SKM-1 (cell line): ENCODE results near the gene NR1I2.

Experiments
- DNase-seq: peaks from one replicate; lab custom pipeline; 2025; ENCODE audit not compliant: unreplicated experiment; lab: John Stamatoyannopoulos, UW

The NR1I2 gene

GRCh38 chr3:119781330-119782198 lies at the start of gene NR1I2:
Gene NR1I2, plus strand, starts transcription at chr3:119782101.
- no peak for DNase-seq

- DNase-seq: no peak
Measured at GRCh38 chr3:119733812-119734211, 48.1 kb upstream of the NR1I2 start.

DNA sequence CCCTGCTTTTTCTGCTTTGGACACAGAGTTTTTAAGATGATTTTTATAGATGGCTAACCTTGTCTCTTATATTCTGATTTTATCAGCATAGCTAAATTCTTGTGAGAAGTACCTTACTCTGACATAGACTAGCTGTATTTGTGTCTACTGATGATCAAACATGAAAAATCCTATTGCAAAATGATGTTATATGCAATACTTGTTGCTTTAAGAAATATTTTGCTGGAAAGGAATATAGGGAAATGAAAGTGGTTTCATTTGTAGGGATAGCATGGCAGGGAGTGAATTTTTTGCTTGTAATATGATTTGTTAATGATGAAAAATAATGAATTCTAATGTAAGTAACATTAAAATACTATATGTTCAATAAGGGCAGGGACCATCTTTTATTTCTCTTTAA lies 43.2 kb upstream of the NR1I2 start:
- DNase-seq: no peak

- no peak for DNase-seq
Measured at GRCh38 chr3:119741657-119742590, 40.0 kb upstream of the NR1I2 start.

DNA sequence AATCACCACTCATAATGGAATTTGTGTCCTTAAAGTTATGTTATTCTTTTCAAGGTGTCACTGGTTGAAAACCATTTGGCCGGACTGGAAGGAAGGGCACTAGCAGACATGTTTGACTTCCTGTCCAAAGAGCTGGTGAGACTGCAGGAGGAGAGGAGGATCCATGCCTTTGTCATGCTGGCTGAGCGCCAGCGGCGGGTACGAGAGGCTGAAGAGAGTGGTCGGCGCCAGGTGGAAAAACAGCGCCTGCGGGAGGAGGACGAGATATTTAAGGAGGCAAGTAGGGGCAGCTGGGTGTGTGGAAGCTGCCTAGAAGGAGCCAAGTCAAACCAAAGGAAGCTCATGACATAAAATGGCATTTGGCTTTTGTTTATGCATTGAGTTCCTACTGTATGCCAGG lies 38.0 kb upstream of the NR1I2 start:
- DNase-seq: no peak

DNA sequence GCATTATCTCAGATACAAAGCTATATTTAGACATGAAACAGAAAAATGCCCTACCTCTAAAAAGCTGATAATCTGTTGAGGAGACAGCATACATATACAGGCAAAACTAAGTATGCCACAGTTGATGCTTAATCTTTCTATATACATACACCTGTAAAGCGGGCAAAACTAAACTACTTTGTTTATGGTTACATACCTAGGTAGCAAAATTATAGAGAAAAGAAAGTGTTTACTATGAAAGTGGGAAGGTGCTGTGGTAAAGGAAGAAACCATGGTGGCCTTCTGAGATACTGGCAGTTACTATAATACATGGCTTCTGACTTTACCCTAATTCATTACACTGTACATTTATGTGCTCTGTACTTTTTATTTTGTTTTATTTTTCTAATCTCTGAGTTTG lies 36.0 kb upstream of the NR1I2 start:
- DNase-seq: no peak

- DNase-seq: no peak
Measured at GRCh38 chr3:119746423-119746822, 35.5 kb upstream of the NR1I2 start.

DNA sequence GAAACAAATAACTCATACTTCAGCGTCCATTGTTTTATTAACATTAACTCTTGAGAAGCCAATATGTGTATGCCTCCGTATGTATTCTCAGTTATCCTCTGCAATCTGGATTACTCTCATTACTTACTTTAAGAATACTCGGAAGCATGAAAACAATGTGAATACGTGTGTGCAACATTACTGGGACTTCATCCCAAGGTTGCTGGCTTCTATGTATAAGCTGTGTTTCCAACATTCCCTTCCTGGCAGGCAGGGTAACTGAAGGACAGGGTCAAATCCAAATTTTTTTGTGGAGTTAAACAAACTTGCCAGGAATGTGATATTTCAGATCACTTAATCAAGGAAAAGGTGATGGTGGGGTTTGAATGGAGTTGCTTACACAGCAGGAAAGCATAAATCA lies 34.5 kb upstream of the NR1I2 start:
- DNase-seq: no peak

DNA sequence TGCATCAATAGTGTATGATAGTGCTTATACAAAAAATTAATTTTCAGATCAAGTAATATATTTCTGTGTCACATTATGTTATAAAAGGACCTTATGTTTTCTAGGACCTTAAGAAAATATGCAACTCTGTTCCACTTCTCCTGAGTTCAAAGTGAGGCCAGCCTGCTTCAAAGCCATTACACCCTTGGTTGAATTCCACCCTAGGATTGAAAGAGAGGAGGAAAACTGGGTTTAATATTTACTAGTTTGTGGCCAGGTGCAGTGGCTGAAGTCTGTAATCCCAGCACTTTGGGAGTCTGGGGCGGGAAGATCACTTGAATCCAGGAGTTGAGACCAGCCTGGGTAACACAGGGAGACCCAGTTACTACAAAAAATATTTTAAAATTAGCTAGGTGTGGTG lies 32.9 kb upstream of the NR1I2 start:
- no peak for DNase-seq

DNA sequence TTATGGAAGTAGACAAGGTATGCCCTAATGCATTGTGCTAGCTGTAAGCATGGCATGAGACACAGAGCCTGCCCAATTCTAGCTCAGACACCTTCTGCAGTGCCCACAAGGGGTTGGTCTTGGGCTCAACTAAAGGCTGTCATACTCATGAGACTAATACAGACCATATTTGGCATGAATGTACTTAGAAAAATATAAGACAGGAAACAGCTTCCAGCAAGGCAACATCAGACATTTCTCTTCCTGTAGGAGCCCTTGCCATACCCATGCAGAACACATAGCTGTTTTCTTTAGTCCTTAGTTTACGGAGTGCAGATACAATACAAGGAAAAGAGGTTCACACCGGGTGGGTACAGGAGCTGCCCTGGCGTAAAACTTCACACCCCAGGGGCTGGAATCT lies 30.5 kb upstream of the NR1I2 start:
- DNase-seq: no peak

GRCh38 chr3:119759962-119760361 lies 21.9 kb upstream of the NR1I2 start:
- DNase-seq: no peak

DNA sequence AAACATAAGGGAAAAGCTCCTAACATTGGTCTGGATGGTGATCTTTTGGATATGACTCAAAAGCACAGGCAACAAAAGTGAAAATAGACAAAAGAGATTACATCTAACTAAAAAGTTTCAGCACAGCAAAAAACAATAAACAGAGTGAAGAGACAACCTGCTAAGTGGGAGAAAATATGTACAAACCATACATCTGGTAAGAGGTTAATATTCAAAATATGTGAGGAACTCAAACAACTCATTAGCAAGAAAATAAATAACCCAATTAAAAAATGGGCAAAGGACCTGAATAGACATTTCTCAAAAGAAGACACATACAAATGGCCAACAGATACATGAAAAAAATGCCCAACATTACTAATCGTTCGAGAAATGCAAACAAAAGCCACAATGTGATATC lies 19.0 kb upstream of the NR1I2 start:
- DNase-seq: no peak

GRCh38 chr3:119763466-119763865 lies 18.4 kb upstream of the NR1I2 start:
- no peak for DNase-seq

DNA sequence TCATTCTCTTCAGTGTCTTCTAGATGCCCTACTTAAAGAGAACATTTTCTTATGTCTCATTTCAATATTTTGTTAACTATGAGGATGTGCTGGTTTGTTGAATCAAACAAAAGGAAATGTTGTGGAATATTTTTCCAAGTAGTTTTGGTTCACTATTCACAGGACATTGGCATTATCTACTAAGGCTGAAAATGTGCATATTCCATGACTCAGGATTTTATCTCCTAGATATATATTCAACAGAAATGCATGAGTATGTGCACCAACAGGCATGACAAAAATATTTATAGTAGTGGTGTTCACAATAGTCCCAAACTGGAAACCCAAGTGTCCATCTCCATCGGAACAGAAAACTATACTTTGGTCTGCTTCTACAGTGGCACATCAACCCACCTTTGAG lies 16.7 kb upstream of the NR1I2 start:
- no peak for DNase-seq

GRCh38 chr3:119767936-119768601 lies 13.8 kb upstream of the NR1I2 start:
- no peak for DNase-seq

DNA sequence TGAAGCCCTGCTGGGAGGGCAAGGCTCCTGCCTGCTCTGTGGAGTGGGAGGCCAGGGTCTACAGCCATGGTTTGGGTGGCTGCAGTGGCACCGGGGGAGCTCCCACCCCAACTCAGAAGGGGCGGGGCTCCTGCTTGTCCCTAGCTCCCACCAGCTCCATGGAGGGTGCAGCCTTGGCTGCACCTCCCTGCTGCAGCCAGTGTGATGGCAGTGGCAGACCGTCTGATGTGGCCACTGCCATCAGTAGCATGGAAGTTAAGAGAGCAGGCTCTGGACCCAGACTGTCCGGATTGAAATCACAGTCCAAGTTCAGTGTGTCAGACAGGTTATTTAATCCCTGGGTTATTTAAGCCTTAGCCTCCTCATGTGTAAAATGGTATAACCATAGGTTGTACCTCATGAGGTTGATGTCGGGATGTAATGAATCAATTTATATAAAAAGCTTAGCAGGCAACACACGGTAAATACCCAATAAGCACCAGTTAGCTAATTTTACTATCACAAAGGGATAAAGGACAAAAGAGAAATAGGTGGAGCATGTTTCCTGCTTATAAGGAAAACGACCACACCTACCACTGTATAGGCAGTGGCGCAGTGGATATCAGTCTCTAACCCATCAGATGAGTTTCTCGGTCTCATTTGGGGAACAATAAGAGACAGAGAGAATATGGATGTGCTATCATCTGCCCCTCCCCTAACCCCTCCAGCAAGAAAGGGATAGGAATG lies 13.1 kb upstream of the NR1I2 start:
- no peak for DNase-seq

DNA sequence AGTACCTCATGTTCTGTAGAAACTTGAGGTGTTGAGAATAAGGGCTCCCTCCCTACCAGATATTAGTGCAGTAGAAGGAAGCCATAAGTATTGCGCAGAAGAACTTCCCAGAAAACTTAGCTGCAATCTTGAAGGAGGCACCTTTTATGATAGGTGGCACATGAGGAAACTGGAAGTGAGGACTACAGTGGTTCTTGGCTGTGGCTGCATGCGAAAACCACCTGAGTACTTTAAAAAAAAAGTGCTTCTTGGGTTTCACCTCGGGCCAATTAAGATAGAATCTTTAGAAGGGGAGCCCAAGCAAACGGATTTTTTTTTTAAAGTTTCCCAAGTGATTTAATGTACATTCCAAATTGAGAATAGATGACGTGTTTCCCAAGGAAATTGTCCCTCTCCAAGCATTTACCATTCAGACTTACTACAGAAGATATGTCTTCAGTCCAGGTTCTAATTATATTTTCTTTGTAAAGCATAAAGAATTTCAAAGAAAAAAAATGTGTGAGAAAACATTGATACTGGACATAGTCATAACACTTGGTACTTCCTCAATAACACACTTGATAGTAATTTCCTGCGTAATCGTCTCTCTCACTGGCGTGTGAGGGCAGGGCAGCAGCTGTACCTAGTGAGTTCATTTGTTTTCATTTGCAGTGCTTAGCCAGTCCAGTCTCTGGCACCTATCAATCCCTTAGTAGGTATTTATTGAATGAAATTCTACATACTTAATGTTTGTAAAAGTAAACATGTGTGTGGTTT lies 12.3 kb upstream of the NR1I2 start:
- DNase-seq: no peak

- DNase-seq: no peak
Measured at GRCh38 chr3:119774444-119774843, 7.5 kb upstream of the NR1I2 start.

DNA sequence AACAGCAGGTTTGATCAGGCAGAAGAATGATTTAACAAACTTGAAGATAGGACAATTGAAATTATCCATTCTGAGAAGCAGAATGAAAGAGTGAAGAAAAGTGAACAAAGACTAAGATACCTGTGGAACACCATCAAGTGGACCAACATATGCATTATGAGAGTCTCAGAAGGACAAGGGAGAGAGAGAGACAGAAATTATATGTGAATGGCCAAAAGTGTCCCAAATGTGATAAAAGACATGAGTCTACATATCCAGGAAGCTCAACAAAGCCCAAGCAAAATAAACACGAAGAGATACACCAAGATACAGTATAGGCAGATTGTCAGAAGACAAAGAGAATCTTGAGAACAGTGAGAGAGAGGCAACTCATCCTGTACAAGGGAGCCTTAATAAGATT lies 5.6 kb upstream of the NR1I2 start:
- no peak for DNase-seq

DNA sequence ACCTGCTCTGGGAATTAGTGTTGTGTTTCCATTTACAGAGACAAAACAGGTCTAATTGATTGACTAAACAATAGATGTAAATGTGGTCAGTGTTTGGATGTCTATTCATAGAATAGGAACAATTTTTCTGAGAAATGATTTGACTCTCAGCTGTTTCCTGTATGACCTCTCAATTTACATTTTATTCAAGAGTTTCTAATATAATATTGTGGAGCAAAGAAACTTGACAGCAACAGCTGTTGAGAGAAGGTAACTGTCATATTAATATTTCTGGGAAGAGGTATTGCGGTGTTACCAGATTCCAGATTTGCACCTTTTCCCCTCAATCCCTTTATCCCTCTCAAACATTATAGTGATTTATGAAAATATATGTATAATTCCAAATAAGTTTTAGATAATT lies 3.7 kb upstream of the NR1I2 start:
- DNase-seq: no peak
